Activated naive CD8-positive, alpha-beta T cell treated with anti-CD3 and anti-CD28 coated beads, Interleukin-2, amount 50 U/mL, for 24 hours (primary cell): Measurements from ENCODE around the gene TMEM53.

Source experiments
- ATAC-seq: fragments of 150-1000 bp; cut with Tn5 transposase; one replicate; pipeline ENCODE4 v1.10.0; 2021
- DNase-seq: peaks from one replicate; pipeline ENCODE4 v3.0.0; 2021
- H3K27ac Mint-ChIP-seq: one replicate; pipeline ENCODE4 v1.8.0; 2021; ENCODE audit warnings: mild to moderate bottlenecking, mixed read lengths
- H3K27me3 Mint-ChIP-seq: one replicate; pipeline ENCODE4 v1.8.0; 2021; ENCODE audit warnings: mixed read lengths
- H3K36me3 Mint-ChIP-seq: one replicate; pipeline ENCODE4 v1.8.0; 2021; ENCODE audit warnings: low read depth, mixed read lengths
- H3K4me1 Mint-ChIP-seq: one replicate; pipeline ENCODE4 v1.8.0; 2021; ENCODE audit warnings: mixed read lengths
- H3K4me3 Mint-ChIP-seq: one replicate; pipeline ENCODE4 v1.8.0; 2021; ENCODE audit warnings: mild to moderate bottlenecking, moderate library complexity, mixed read lengths
- H3K9me3 Mint-ChIP-seq: one replicate; pipeline ENCODE4 v1.8.0; 2021; ENCODE audit warnings: mixed read lengths

Gene TMEM53

GRCh38 chr1:44604157-44604955, 69.9 kb downstream of the TMEM53 start:
- DNase-seq = no peak
- no peak for ATAC-seq
- no peak overlapping the region for H3K27ac Mint-ChIP-seq
- H3K4me1 Mint-ChIP-seq = no peaks in the 10 kb centered on the region
- peaks cover 2% of the 10 kb centered on the region for H3K27me3 Mint-ChIP-seq
- H3K4me3 Mint-ChIP-seq = no peak overlapping the region
- H3K36me3 Mint-ChIP-seq = no peaks in the 10 kb centered on the region
- H3K9me3 Mint-ChIP-seq = no peaks in the 10 kb centered on the region

GRCh38 chr1:44603718-44604117, 70.6 kb downstream of the TMEM53 start:
- DNase-seq (no peak), ATAC-seq (no peak)
- Mint-ChIP-seq H3K9me3 (no peaks in the 10 kb centered on the region), H3K27ac (no peak overlapping the region), H3K36me3 (no peaks in the 10 kb centered on the region), H3K4me1 (no peaks in the 10 kb centered on the region), H3K27me3 (peaks cover 2% of the 10 kb centered on the region), H3K4me3 (no peak overlapping the region)
